ENCODE results near the gene RALY. TPM values are rescaled to one million over a fixed set of nuclear protein-coding genes. Genes with fewer than 3 reads are reported as not detected.
A peak's percentile ranks its signal among the peaks of the same experiment; 100 is the strongest.

The RALY gene
- total RNA-seq, 2 donors from 2014 or later: 136 to 182 TPM

DNA sequence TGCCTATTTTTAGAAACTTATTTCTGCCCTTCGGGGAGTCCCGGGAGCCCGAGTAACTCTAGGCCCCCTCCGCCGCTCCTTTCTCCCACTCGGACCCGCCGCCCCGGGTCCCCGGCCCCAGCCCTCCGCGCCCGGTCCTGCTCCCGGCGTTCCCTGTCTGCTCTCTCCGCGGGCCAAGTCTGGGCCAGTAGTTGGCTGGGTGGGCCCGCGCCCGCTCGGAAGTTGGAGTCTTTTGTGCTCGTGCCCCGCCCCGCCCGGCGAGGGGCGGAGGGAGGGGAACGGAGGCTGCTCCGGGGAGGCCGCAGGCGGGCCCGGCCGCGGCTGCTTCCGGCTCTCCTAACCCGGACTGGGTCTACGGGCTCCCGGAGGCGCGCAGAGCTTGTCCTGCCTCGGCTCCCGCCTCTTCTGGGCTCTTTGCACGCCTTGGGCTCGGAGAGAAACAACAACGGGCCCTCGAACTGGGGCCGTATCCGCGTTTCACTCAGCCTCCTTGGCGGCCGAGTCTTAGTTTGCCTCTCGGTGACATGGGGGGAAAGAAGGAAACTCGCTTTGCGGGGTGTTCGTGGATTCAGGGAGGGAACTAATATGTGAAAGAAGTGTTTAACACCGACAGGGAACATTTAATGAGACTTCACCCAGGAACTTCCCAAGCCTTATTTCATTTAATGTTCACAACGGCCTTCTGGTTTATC is 657 bp downstream of the RALY start:
- H3K36me3 ChIP-seq (ENCODE audit: control insufficient read depth, insufficient read depth, low read length): no peaks in the 10 kb centered on the region
- peak overlapping the region; percentile 86 for H3K9ac ChIP-seq (ENCODE audit: extremely low read depth, low read length, poor library complexity, severe bottlenecking)
- Mint-ChIP-seq H3K27ac (peak overlapping the region; percentile 95), H3K9me3 (no peaks in the 10 kb centered on the region), H3K27me3 (ENCODE audit: insufficient read depth) (no peaks in the 10 kb centered on the region), H3K36me3 (ENCODE audit: low read depth) (peaks cover 7% of the 10 kb centered on the region), H3K4me3 (peak overlapping the region; percentile 93), H3K4me1 (peaks cover 32% of the 10 kb centered on the region)
- H3K4me1 ChIP-seq (ENCODE audit: control insufficient read depth, insufficient read depth, low read length): no peaks in the 10 kb centered on the region
- DNase-seq: peak; percentile 91
- H3K9me3 ChIP-seq (ENCODE audit: control insufficient read depth, low read length): no peaks in the 10 kb centered on the region
- 0% methylated on average over 21 to 57 of the region's 57 CpGs for WGBS, 2 experiments (ENCODE audit: insufficient coverage in 1 of 2, insufficient read length in 1 of 2)
- H3K27ac ChIP-seq (ENCODE audit: low read depth, low read length): peak overlapping the region; percentile 100
- TF ChIP-seq, protein P1, sequence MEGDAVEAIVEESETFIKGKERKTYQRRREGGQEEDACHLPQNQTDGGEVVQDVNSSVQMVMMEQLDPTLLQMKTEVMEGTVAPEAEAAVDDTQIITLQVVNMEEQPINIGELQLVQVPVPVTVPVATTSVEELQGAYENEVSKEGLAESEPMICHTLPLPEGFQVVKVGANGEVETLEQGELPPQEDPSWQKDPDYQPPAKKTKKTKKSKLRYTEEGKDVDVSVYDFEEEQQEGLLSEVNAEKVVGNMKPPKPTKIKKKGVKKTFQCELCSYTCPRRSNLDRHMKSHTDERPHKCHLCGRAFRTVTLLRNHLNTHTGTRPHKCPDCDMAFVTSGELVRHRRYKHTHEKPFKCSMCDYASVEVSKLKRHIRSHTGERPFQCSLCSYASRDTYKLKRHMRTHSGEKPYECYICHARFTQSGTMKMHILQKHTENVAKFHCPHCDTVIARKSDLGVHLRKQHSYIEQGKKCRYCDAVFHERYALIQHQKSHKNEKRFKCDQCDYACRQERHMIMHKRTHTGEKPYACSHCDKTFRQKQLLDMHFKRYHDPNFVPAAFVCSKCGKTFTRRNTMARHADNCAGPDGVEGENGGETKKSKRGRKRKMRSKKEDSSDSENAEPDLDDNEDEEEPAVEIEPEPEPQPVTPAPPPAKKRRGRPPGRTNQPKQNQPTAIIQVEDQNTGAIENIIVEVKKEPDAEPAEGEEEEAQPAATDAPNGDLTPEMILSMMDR (conservative IDR thresholded peaks at IDR 0.05): no peak
- H3K4me3 ChIP-seq (ENCODE audit: low read length): peak overlapping the region; percentile 95
- H3K27me3 ChIP-seq (ENCODE audit: control insufficient read depth, insufficient read depth, low read length, poor library complexity, severe bottlenecking): no peaks in the 10 kb centered on the region

DNA sequence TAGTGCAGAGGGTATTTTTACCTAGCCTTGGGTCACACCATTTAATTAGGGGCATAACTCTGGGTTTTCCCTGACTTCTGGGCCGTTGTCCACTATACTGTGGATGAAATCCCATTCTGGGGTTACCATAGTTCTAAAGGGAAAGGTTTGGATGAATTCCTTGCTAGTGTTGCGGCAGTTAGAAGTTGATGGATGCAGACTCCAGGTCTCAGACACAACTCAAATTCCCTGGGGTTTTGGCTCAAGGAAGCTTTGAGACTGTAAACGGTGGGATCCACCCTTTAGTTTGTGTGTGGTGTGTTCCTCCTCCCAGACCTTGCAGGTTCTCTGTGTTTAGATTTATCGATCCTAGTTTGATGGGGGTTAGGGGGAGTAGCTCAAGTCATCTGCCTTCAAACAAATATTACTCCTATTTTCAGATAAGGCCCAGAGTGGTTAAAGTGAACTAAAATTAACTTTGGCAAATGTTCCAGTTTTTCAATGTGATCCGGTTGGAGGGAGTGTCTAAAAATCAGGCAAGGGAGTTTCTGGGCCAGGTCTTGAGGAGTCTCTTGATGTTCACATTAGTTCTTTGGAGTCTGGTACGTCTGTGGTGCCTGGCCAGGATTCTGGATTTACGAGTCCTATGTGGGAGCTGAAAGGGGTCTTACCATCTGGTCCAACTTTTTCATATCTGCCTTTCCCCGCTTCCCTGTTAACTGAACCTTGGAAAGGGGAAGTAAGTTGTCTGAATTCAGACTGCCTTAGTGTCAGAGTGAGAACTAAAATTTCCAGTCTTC is 1.5 kb downstream of the RALY start:
- TF ChIP-seq, protein P1 (conservative IDR thresholded peaks at IDR 0.05): no peak
- peak overlapping the region; percentile 93 for H3K4me3 Mint-ChIP-seq
- H3K27me3 ChIP-seq (ENCODE audit: control insufficient read depth, insufficient read depth, low read length, poor library complexity, severe bottlenecking): no peaks in the 10 kb centered on the region
- H3K4me3 ChIP-seq (ENCODE audit: low read length): peak overlapping the region; percentile 95
- peaks cover 34% of the 10 kb centered on the region for H3K4me1 Mint-ChIP-seq
- no peak overlapping the region for H3K27ac ChIP-seq (ENCODE audit: low read depth, low read length)
- no peaks in the 10 kb centered on the region for H3K4me1 ChIP-seq (ENCODE audit: control insufficient read depth, insufficient read depth, low read length)
- H3K9ac ChIP-seq (ENCODE audit: extremely low read depth, low read length, poor library complexity, severe bottlenecking): peak overlapping the region; percentile 86
- H3K36me3 Mint-ChIP-seq (ENCODE audit: low read depth): peaks cover 7% of the 10 kb centered on the region
- DNase-seq: no peak
- no peaks in the 10 kb centered on the region for H3K36me3 ChIP-seq (ENCODE audit: control insufficient read depth, insufficient read depth, low read length)
- 32 to 46% methylated on average over 4 to 7 of the region's 8 CpGs for WGBS, 2 experiments (ENCODE audit: insufficient coverage in 1 of 2, insufficient read length in 1 of 2)
- H3K27me3 Mint-ChIP-seq (ENCODE audit: insufficient read depth): no peaks in the 10 kb centered on the region
- no peaks in the 10 kb centered on the region for H3K9me3 ChIP-seq (ENCODE audit: control insufficient read depth, low read length)
- H3K27ac Mint-ChIP-seq: peak overlapping the region; percentile 63
- H3K9me3 Mint-ChIP-seq: no peaks in the 10 kb centered on the region

DNA sequence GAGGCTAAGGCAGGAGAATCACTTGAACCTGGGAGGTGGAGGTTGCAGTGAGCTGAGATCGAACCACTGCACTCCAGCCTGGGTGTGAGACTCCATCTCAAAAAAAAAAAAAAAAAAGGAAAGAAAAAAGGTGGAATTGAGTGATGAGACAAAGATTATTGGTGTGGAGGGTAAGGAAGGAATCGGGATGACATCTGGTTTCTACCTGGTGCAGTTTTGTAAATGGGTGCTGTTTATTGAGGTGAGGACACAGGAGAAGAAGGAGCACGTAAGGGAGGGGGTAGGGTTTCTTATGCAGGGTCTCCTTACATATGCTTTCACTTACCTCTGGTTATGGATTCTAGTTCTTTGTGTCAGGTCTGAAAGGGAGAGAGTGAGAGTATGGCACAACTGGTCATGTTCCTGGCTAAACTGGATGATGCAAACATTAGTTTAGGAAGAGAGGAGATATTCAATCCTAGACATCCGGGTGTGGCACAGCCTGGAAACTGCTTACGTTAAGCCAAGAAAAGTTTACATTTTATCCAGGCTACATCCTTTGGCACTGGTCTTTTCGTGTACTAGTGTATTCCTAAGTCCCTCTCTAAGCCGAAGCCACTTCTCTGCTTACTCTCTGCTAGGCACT is 5.4 kb downstream of the RALY start:
- H3K9me3 Mint-ChIP-seq: no peaks in the 10 kb centered on the region
- no peaks in the 10 kb centered on the region for H3K27me3 Mint-ChIP-seq (ENCODE audit: insufficient read depth)
- Histone ChIP-seq H3K27me3 (ENCODE audit: control insufficient read depth, insufficient read depth, low read length, poor library complexity, severe bottlenecking) (no peaks in the 10 kb centered on the region), H3K36me3 (ENCODE audit: control insufficient read depth, insufficient read depth, low read length) (peaks cover 9% of the 10 kb centered on the region), H3K4me1 (ENCODE audit: control insufficient read depth, insufficient read depth, low read length) (no peaks in the 10 kb centered on the region), H3K9ac (ENCODE audit: extremely low read depth, low read length, poor library complexity, severe bottlenecking) (no peak overlapping the region), H3K27ac (ENCODE audit: low read depth, low read length) (no peak overlapping the region), H3K4me3 (ENCODE audit: low read length) (no peak overlapping the region), H3K9me3 (ENCODE audit: control insufficient read depth, low read length) (no peaks in the 10 kb centered on the region)
- H3K4me3 Mint-ChIP-seq: no peak overlapping the region
- no peak for DNase-seq
- H3K4me1 Mint-ChIP-seq: peaks cover 40% of the 10 kb centered on the region
- 90 to 91% methylated on average over 5 to 7 of the region's 7 CpGs for WGBS, 2 experiments (ENCODE audit: insufficient coverage in 1 of 2, insufficient read length in 1 of 2)
- TF ChIP-seq, protein P1 (conservative IDR thresholded peaks at IDR 0.05): no peak
- no peak overlapping the region for H3K27ac Mint-ChIP-seq
- H3K36me3 Mint-ChIP-seq (ENCODE audit: low read depth): peaks cover 18% of the 10 kb centered on the region

All from endodermal cell (in vitro differentiated cells).